ENCODE data around the gene PPM1L. TPM values are rescaled to one million over a fixed set of nuclear protein-coding genes. Genes with fewer than 3 reads are reported as not detected.

The PPM1L gene
- total RNA-seq, 1 donor from 2014 or later: 12.2 TPM

- Mint-ChIP-seq H3K27me3 (ENCODE audit: unreplicated experiment) (no peaks in the 10 kb centered on the region), H3K9me3 (ENCODE audit: unreplicated experiment) (no peaks in the 10 kb centered on the region), H3K4me1 (ENCODE audit: unreplicated experiment) (peaks cover 20% of the 10 kb centered on the region), H3K36me3 (ENCODE audit: low read depth, unreplicated experiment) (no peaks in the 10 kb centered on the region), H3K4me3 (ENCODE audit: unreplicated experiment) (no peak overlapping the region), H3K27ac (ENCODE audit: unreplicated experiment) (no peak overlapping the region)
- DNase-seq (ENCODE audit: low spot score): no peak
- no peak for TF ChIP-seq CTCF (IDR thresholded peaks at IDR 0.05; ENCODE audit: unreplicated experiment)
Observed at GRCh38 chr3:160792540-160792939, 36.5 kb downstream of the PPM1L start.

GRCh38 chr3:160793722-160794252, 37.8 kb downstream of the PPM1L start:
- no peaks in the 10 kb centered on the region for H3K36me3 Mint-ChIP-seq (ENCODE audit: low read depth, unreplicated experiment)
- H3K4me1 Mint-ChIP-seq (ENCODE audit: unreplicated experiment): peaks cover 21% of the 10 kb centered on the region
- no peak for TF ChIP-seq CTCF (IDR thresholded peaks at IDR 0.05; ENCODE audit: unreplicated experiment)
- no peak overlapping the region for H3K27ac Mint-ChIP-seq (ENCODE audit: unreplicated experiment)
- DNase-seq (ENCODE audit: low spot score): no peak
- no peak overlapping the region for H3K4me3 Mint-ChIP-seq (ENCODE audit: unreplicated experiment)
- no peaks in the 10 kb centered on the region for H3K9me3 Mint-ChIP-seq (ENCODE audit: unreplicated experiment)
- no peaks in the 10 kb centered on the region for H3K27me3 Mint-ChIP-seq (ENCODE audit: unreplicated experiment)

GRCh38 chr3:160796089-160796812, 40.2 kb downstream of the PPM1L start:
- Mint-ChIP-seq H3K27me3 (ENCODE audit: unreplicated experiment) (no peaks in the 10 kb centered on the region), H3K9me3 (ENCODE audit: unreplicated experiment) (no peaks in the 10 kb centered on the region), H3K36me3 (ENCODE audit: low read depth, unreplicated experiment) (no peaks in the 10 kb centered on the region), H3K4me1 (ENCODE audit: unreplicated experiment) (peaks cover 21% of the 10 kb centered on the region), H3K4me3 (ENCODE audit: unreplicated experiment) (no peak overlapping the region), H3K27ac (ENCODE audit: unreplicated experiment) (peak overlapping the region; percentile 50)
- TF ChIP-seq CTCF (IDR thresholded peaks at IDR 0.05; ENCODE audit: unreplicated experiment): no peak
- no peak for DNase-seq (ENCODE audit: low spot score)

GRCh38 chr3:160796813-160797164, 40.8 kb downstream of the PPM1L start:
- H3K27ac Mint-ChIP-seq (ENCODE audit: unreplicated experiment): peak overlapping the region; percentile 50
- no peaks in the 10 kb centered on the region for H3K9me3 Mint-ChIP-seq (ENCODE audit: unreplicated experiment)
- DNase-seq (ENCODE audit: low spot score): no peak
- no peaks in the 10 kb centered on the region for H3K27me3 Mint-ChIP-seq (ENCODE audit: unreplicated experiment)
- H3K4me1 Mint-ChIP-seq (ENCODE audit: unreplicated experiment): peaks cover 22% of the 10 kb centered on the region
- no peak overlapping the region for H3K4me3 Mint-ChIP-seq (ENCODE audit: unreplicated experiment)
- H3K36me3 Mint-ChIP-seq (ENCODE audit: low read depth, unreplicated experiment): no peaks in the 10 kb centered on the region
- TF ChIP-seq CTCF (IDR thresholded peaks at IDR 0.05; ENCODE audit: unreplicated experiment): no peak

- no peaks in the 10 kb centered on the region for H3K9me3 Mint-ChIP-seq (ENCODE audit: unreplicated experiment)
- H3K36me3 Mint-ChIP-seq (ENCODE audit: low read depth, unreplicated experiment): no peaks in the 10 kb centered on the region
- TF ChIP-seq CTCF (IDR thresholded peaks at IDR 0.05; ENCODE audit: unreplicated experiment): no peak
- no peak overlapping the region for H3K4me3 Mint-ChIP-seq (ENCODE audit: unreplicated experiment)
- H3K4me1 Mint-ChIP-seq (ENCODE audit: unreplicated experiment): peaks cover 27% of the 10 kb centered on the region
- no peak for DNase-seq (ENCODE audit: low spot score)
- H3K27me3 Mint-ChIP-seq (ENCODE audit: unreplicated experiment): no peaks in the 10 kb centered on the region
- H3K27ac Mint-ChIP-seq (ENCODE audit: unreplicated experiment): peak overlapping the region; percentile 39
Observed at GRCh38 chr3:160797356-160797755, 41.3 kb downstream of the PPM1L start.

Measured in endothelial cell (in vitro differentiated cells).